PC-9 (cell line): ENCODE data around the gene COL4A2.

Experiments used
- EZH2 ChIP-seq: fragments of 200-600 bp; sonication (generic); IDR thresholded peaks from 2 replicates; pipeline ENCODE4 v1.8.0; 2017; ENCODE audit warnings: antibody characterized with exemption, low read depth
- TF ChIP-seq, protein P1 (sequence below): fragments of 200-600 bp; sonication (generic); conservative IDR thresholded peaks from 2 replicates; pipeline ENCODE4 v1.6.1; 2017; ENCODE audit warnings: mixed run types, antibody characterized with exemption, mild to moderate bottlenecking, moderate library complexity

DNA sequence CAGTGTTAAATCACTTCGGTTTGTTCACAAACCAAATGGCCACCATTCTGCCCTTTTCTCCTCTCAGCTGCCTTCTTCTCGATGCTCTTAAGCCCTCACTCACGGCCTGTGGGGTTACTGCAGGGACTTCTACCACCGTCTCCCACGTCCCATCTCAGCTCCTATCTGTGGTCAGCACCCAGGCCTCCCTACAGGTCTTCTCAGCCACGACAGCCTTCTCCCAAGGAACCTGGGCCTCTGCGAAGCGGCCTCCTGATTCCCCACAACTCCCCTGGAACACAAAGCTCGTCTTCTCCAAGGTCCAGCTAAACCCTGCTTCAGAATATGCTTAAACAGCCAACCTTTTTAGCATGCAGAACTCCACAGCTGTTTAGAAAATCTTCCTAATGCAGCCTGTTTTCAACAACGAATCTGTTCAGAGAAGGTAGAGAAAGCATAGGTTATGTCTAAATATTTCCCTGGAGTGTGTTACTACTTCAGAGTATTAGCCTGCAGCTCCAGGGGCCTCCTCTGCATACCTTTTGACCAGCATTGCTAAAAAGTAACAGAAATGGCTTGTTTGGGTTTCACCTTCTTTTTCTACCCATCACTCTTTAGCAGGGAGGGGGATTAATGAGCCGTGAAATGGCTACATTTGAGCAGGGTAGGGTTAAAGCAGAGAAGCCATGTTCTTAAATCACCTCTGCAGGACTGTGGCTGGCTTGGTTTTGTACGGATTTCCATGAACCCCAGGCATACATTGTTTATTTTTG lies 104.0 kb downstream of the COL4A2 start:
- TF ChIP-seq, protein P1, sequence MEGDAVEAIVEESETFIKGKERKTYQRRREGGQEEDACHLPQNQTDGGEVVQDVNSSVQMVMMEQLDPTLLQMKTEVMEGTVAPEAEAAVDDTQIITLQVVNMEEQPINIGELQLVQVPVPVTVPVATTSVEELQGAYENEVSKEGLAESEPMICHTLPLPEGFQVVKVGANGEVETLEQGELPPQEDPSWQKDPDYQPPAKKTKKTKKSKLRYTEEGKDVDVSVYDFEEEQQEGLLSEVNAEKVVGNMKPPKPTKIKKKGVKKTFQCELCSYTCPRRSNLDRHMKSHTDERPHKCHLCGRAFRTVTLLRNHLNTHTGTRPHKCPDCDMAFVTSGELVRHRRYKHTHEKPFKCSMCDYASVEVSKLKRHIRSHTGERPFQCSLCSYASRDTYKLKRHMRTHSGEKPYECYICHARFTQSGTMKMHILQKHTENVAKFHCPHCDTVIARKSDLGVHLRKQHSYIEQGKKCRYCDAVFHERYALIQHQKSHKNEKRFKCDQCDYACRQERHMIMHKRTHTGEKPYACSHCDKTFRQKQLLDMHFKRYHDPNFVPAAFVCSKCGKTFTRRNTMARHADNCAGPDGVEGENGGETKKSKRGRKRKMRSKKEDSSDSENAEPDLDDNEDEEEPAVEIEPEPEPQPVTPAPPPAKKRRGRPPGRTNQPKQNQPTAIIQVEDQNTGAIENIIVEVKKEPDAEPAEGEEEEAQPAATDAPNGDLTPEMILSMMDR = no peak
- TF ChIP-seq EZH2 = no peak
